Medulla oblongata (tissue), 1 donor: ENCODE data around the gene PRKCG.
A peak's percentile ranks its signal among the peaks of the same experiment; 100 is the strongest.

ENCODE experiments used
- DNase-seq: peaks from one replicate; pipeline ENCODE4 v3.0.0-alpha.2; 2015; ENCODE audit errors: extremely low spot score

The PRKCG gene

GRCh38 chr19:53898636-53899341 lies 16.8 kb downstream of the PRKCG start:
- DNase-seq: no peak

- no peak for DNase-seq
Observed at GRCh38 chr19:53900191-53900860, 18.3 kb downstream of the PRKCG start.

GRCh38 chr19:53903055-53903680 lies 21.2 kb downstream of the PRKCG start:
- DNase-seq: no peak

- DNase-seq: no peak
Observed at GRCh38 chr19:53904909-53905308, 22.9 kb downstream of the PRKCG start.

- DNase-seq: no peak
Observed at GRCh38 chr19:53905787-53906186, 23.8 kb downstream of the PRKCG start.

GRCh38 chr19:53906211-53907192 lies 24.5 kb downstream of the PRKCG start:
- DNase-seq: peak; percentile 28

- DNase-seq: no peak
Observed at GRCh38 chr19:53907193-53907581, 25.2 kb downstream of the PRKCG start.

- DNase-seq: no peak
Observed at GRCh38 chr19:53907690-53908089, 25.7 kb downstream of the PRKCG start.

GRCh38 chr19:53908106-53908934 lies 26.3 kb downstream of the PRKCG start:
- DNase-seq: peak; percentile 86

DNA sequence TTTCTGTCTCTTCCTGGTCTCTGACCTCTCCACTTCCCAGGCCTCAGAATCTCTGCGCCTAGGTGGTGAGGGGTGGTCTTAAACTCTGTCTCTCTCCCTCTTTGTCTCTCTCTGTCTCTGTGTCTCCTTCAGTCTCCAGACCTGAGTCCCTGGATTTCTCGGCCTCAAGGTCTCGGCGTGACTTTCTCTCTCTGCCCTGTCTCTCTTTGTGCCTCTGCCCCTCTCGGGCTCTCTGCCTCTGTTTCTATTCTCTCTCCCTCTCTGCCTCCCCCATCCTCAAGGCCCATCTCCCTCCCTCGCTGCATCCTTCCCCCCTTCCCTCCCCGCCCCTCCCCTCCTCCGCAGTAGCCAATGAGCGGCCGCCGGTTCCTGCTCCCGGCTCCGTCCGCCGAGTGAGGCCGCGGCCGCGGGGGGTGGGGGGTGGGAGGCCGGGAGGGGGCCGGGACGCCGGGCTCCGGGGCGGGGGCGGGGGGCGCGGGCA lies 27.0 kb downstream of the PRKCG start, which contains the start of gene CACNG7:
TSS of gene CACNG7 (plus strand) at position 344 of the 481 bp plus-strand sequence. CDS start 3,554 bp downstream, outside the sequence.
- peak; percentile 63 for DNase-seq

GRCh38 chr19:53909471-53910169 lies 27.6 kb downstream of the PRKCG start:
- DNase-seq: no peak

DNA sequence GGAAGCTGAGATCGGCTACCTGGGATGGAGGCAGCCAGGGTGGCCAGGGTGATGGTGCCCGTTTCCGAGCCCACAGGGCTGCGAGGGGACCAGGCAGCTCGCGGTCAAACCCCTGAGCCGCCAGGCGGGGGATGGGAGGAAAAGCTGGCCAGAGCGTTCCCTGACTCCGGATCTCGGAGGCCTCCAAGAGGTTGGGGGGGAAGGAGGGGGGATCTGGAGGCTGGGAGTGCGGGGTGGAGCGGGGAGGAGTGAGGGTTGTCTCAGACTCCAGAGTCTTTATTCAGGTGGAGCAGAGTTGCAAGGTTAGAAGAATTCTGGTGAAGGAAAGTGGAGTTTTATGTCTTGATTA lies 28.1 kb downstream of the PRKCG start:
- peak; percentile 24 for DNase-seq

GRCh38 chr19:53912653-53913052 lies 30.7 kb downstream of the PRKCG start:
- DNase-seq: no peak

DNA sequence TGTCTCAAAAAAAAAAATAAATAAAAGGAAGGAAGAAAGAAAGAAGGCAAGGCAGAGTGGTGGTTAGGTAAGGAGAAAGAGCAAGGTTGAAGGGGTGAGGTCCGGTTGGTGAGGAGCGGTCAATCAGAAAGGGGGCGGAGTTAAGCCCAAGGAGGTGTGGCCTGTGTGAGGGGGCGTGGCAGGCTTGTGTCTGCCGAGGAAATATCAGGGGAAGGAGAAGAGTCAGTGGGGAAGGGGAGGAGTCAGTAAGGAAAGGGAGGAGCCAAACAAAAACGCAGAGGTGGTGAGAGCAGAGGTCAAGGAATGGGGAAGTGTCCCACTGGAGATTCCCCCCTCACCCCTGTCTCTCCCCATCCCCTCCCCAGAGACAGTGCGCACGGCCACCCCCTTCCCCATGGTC lies 33.0 kb downstream of the PRKCG start:
- no peak for DNase-seq

- no peak for DNase-seq
Observed at GRCh38 chr19:53916004-53916403, 34.0 kb downstream of the PRKCG start.

DNA sequence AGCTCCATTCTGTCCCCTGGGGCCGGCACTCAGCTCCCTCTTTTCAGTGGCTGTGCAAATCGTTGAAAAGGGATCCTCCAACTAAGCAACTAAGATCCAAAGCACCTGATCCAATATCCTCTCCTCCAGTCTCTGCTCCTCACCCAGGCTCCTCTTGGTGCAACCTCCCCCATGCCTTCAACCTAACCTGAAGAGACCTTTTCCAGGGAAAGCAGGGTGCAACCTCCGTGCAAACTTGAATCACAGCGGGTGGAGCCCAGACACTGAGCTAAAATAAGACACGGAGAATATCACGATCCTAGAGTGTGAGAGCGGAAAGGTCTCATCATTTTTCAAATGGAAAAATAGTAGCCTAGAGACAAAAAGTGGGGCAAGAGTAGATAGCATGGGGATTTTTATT lies 35.4 kb downstream of the PRKCG start:
- no peak for DNase-seq

DNA sequence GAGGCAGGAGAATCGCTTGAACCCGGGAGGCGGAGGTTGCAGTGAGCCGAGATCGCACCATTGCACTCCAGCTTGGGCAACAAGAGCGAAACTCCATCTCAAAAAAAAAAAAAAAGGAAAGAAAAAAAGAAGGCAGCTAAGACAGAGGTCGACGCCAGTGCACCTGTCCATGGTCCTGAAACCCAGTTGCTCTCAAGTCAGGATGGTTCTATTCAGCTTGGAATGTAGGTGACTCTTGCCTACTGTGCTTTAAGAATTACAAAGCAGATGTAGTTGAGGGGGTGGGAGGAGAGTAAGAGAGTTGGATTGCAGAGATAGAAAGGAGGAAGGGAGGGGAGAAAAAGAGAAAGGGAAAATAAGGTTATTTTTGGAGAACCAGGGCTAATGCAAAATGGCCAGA lies 45.7 kb downstream of the PRKCG start:
- no peak for DNase-seq

GRCh38 chr19:53936029-53936428 lies 54.0 kb downstream of the PRKCG start:
- DNase-seq: no peak

DNA sequence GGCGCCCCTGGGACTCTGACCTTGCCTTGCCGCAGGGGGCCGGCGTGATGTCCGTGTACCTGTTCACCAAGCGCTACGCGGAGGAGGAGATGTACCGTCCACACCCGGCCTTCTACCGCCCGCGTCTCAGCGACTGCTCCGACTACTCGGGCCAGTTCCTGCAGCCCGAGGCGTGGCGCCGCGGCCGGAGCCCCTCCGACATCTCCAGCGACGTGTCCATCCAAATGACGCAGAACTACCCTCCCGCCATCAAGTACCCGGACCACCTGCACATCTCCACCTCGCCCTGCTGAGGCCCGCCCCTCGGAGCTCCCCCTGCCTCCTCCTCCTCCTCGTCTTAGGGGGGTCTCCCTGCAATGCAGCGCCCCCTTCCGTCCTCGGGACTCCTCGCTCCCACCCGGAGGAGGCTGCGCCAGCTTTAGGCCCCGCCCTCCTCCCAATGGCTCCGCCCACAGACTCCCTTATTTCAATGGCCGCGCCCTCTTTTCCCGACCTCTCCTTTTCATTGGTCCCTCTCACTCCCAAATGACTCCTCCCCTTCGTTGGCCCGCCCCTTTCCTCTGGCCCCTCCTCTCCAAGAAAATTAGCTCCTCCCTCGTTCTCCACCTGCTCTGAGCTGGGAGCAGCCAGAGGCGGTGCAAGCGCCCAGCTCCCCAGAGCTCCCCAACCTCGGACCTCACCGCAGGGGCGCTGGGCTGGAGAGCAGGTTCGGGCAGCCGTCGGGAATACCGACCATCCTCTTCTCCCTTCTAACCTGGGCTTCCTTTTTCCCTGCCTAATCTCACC lies 60.2 kb downstream of the PRKCG start:
- no peak for DNase-seq
